B cell (primary cell): ENCODE results near the gene ZNF24.

Experiments used
- CTCF ChIP-seq: fragments of 200-600 bp; IDR thresholded peaks from one replicate; pipeline ENCODE4 v1.8.0; 2022; ENCODE audit warnings: antibody characterized with exemption, mild to moderate bottlenecking
- EZH2 ChIP-seq: IDR thresholded peaks from 2 replicates; pipeline ENCODE4 v1.6.1; 2012; ENCODE audit warnings: borderline replicate concordance, low read depth, mild to moderate bottlenecking, moderate library complexity, low read length; ENCODE audit not compliant: insufficient read depth, poor library complexity, severe bottlenecking

GRCh38 chr18:35379421-35379820 lies 35.2 kb upstream of the ZNF24 start:
- TF ChIP-seq CTCF = no peak
- TF ChIP-seq EZH2 = no peak
